Measurements from ENCODE around the gene TPRN.

DNA sequence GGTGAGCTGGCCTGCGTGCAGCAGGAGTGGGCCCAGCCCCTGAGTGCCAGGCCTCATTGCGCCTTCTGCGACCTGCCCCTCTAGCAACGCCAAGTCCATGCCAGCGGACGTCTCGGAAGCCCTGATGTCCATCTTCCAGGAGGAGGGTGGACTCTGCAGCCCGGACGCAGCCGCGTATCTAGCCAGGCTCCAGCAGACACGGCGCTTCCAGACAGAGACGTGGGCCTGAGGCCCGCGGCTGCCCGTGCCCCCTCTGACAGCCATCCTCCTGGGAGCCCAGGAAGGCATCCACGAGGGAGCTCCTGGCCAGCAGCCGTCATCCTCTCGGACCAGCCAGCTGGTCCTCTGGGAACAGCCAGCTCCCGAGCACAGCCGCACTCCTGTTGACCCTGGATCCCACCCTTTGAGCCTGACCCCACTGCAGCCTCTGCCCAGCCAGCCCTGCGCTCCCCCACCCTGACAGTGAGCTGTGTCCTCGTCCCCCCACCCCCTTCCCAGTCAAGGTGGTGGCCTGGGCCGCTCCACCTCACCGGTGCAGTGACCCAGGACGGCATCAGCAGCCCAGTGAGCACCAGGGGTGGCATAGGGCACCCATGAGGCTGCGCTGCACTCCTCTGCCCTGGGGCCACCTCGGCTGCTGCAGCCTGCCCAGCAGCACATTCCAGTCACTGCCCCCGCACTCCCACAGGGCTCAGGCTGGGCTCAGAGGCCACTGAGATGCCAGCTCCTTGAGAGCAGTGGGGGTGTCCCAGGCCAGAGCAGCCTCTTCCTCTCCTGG is 15.8 kb upstream of the TPRN start:
- no peak for TF ChIP-seq CTCF (IDR thresholded peaks at IDR 0.05)
- TF ChIP-seq POLR2A (IDR thresholded peaks at IDR 0.05) = no peak
- TF ChIP-seq POLR2AphosphoS5 (IDR thresholded peaks at IDR 0.05) = no peak

Measured in transverse colon (tissue), 4 donors.